ENCODE data around the gene B3GNT3.

The B3GNT3 gene

DNA sequence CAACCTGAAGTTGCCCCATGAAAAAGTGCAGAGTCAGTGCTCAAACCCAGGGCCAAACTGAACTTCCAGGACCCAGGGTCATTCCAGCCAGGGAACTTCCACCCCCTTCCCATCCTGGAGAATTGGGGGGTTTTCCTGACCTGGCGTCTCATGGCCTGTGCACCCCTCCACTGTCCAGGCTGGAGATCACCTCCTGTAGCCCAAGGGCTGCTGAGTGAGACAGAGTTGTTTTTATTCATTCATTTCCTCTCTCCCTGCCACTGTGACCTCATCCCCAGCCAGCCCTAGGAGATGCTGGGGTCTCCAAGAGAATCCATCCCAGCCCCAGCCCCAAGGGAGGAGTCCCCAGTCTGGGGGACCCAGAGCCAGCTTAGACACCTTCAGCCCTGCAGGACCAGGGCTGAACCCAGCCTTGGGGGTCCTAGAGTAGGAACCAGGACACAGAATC, 39.5 kb upstream of the B3GNT3 start:
- no peak for TF ChIP-seq TAF1 (IDR thresholded peaks at IDR 0.05; ENCODE audit: borderline replicate concordance, low read depth, low read length)
- TF ChIP-seq POLR2A (IDR thresholded peaks at IDR 0.05; ENCODE audit: low read depth, low read length): no peak
- no peak for TF ChIP-seq POLR2AphosphoS5 (IDR thresholded peaks at IDR 0.05; ENCODE audit: low read depth, low read length)
- FAIRE-seq (no peak), DNase-seq (ENCODE audit: insufficient read length) (no peak)

DNA sequence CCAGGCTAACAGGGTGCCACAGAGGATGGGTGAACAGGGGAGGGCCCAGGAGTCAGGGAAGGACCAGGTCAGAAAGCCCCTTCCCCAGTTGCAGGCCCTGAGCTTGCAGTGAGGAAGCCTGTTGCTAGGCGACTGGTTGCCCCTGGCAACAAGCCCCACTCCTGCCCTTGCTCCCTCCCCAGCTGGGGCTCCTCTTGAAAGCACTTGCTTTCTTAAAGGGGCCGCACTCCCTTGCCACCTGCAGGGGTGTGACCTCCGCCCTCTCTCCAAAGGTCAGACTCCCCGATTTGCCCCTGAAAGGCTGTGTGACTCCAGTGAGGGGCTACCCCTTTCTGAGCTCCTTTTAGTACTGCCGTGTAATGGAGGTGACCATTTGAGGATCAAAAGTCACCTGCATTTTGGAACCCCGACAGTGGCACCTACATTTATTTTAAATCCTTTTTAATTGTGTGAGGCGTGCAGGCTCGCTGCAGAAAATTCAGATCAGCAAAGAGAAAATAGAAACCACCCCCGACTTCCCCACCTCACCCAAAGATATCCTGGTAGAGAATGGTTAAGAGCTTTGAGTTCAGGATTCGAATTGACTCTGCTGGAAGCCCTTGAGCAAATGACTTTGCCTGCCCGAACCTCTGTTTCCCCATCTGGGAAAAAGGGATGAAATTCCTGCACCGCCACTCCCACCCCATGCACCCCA, 38.8 kb upstream of the B3GNT3 start:
- TF ChIP-seq POLR2A (IDR thresholded peaks at IDR 0.05; ENCODE audit: low read depth, low read length): no peak
- no peak for TF ChIP-seq POLR2AphosphoS5 (IDR thresholded peaks at IDR 0.05; ENCODE audit: low read depth, low read length)
- TF ChIP-seq TAF1 (IDR thresholded peaks at IDR 0.05; ENCODE audit: borderline replicate concordance, low read depth, low read length): no peak
- DNase-seq (ENCODE audit: insufficient read length) (peak; percentile 74), FAIRE-seq (peak; percentile 94)

DNA sequence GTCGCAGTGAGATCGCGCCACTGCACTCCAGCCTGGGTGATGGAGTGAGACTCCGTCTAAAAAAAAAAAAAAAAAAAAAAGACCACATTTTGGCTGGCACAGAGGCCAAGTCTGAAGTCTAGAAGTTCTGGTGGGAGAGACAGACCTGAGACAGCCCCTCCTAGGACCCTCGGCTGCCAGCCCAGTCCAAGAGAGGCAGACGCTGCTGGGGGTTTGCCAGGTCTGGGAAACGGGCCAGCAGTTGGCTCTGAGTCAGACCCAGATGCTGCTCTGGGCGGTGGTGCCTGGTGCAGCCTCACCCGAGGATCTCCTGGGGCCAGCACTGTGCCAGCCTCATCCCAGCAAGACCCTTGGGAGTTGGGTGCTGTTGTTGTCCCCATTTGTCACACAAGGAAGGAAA, 37.8 kb upstream of the B3GNT3 start:
- DNase-seq (ENCODE audit: insufficient read length) (no peak), FAIRE-seq (no peak)
- TF ChIP-seq POLR2AphosphoS5 (IDR thresholded peaks at IDR 0.05; ENCODE audit: low read depth, low read length): no peak
- TF ChIP-seq TAF1 (IDR thresholded peaks at IDR 0.05; ENCODE audit: borderline replicate concordance, low read depth, low read length): no peak
- TF ChIP-seq POLR2A (IDR thresholded peaks at IDR 0.05; ENCODE audit: low read depth, low read length): no peak

DNA sequence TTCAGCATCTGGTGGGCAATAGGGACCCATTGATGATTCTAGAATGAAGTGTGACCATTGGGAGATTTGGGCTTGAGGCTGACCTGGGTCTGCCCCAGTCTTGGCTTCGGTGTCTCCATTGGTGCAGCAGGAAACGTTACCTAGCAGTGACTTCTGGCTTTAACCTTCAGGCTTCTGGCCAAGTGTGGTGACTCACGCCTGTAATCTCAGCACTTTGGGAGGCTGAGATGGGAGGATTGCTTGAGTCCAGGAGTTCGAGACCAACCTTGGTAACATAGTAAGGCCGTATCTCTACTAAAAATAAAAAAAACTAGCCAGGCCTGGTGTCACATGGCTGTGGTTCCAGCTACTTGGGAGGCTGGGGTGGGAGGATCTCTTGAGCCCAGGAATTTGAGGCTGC, 36.4 kb upstream of the B3GNT3 start:
- DNase-seq (ENCODE audit: insufficient read length) (no peak), FAIRE-seq (no peak)
- no peak for TF ChIP-seq TAF1 (IDR thresholded peaks at IDR 0.05; ENCODE audit: borderline replicate concordance, low read depth, low read length)
- no peak for TF ChIP-seq POLR2AphosphoS5 (IDR thresholded peaks at IDR 0.05; ENCODE audit: low read depth, low read length)

DNA sequence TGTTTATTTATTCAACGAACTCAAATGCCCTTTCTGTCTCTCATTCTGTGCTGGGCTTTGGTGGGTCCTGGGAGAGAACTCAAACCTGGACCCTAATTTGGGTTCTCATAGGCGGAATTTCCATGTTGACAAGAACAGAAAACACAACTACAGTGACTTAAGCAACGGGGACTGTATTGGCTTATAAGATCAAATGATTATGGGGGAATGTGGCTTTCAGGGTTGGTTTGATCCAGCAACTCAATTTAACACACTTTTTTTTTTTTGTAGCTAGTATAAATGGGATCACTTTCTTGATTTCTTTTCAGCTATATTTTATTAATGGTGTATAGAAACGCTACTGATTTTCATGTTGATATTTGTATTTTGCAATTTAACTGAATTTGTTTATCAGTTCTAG, 33.8 kb upstream of the B3GNT3 start:
- FAIRE-seq (peak; percentile 9), DNase-seq (ENCODE audit: insufficient read length) (no peak)
- TF ChIP-seq POLR2A (IDR thresholded peaks at IDR 0.05; ENCODE audit: low read depth, low read length): no peak
- TF ChIP-seq POLR2AphosphoS5 (IDR thresholded peaks at IDR 0.05; ENCODE audit: low read depth, low read length): no peak
- no peak for TF ChIP-seq TAF1 (IDR thresholded peaks at IDR 0.05; ENCODE audit: borderline replicate concordance, low read depth, low read length)

DNA sequence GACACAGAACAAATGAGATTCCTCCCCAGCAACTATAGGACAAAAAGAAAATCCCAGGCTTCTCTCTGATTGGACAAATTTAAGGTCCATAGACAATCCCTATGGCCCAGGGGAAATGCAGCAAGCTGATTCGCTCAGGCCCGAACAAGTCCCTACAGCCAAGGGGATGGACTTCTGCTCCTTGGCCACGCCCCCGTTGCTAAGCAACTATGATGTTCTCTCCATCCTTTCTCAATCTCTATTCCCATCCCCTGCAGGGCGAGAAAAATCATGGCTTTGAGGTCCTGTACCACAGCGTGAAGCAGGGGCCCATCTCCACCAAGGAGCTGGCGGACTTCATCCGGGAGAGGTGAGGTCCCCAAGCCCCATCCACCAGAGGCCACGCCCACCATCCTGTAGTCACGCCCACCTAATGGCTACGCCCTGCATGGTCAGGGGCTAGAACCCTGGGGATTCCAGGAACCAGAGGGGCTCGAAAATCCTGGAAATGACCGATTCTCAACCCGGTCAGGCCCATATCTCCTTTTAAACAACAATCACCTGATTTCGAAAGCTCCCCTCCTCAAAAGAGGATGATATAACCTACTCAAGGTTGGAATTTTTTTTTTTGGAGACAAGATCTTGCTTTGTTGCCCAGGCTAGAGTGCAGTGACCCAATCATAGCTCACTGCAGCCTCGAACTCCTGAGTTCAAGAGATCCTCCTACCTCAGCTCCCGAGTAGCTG, 32.3 kb upstream of the B3GNT3 start:
- FAIRE-seq (no peak), DNase-seq (ENCODE audit: insufficient read length) (no peak)
- TF ChIP-seq POLR2A (IDR thresholded peaks at IDR 0.05; ENCODE audit: low read depth, low read length) (no peak), POLR2AphosphoS5 (IDR thresholded peaks at IDR 0.05; ENCODE audit: low read depth, low read length) (no peak), TAF1 (IDR thresholded peaks at IDR 0.05; ENCODE audit: borderline replicate concordance, low read depth, low read length) (no peak)

DNA sequence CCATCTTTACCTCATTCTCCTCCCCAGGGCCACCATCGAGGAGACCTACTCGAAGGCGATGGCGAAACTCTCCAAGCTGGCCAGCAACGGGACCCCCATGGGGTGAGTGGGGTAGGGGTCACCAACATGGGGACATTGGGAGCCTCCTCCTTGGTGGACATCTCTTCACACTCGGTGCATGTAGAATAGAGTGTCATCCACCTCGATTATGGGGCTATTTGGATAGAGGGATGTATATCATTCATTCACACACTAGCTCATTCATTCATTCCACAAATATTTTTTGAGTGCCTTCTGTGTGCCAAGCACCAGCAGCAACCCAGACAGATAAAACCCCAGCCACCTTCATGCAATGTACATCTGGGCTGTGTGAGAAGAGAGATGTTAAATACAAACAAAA, 30.6 kb upstream of the B3GNT3 start:
- no peak for FAIRE-seq
- DNase-seq (ENCODE audit: insufficient read length): no peak
- no peak for TF ChIP-seq POLR2A (IDR thresholded peaks at IDR 0.05; ENCODE audit: low read depth, low read length)
- no peak for TF ChIP-seq TAF1 (IDR thresholded peaks at IDR 0.05; ENCODE audit: borderline replicate concordance, low read depth, low read length)
- no peak for TF ChIP-seq POLR2AphosphoS5 (IDR thresholded peaks at IDR 0.05; ENCODE audit: low read depth, low read length)

DNA sequence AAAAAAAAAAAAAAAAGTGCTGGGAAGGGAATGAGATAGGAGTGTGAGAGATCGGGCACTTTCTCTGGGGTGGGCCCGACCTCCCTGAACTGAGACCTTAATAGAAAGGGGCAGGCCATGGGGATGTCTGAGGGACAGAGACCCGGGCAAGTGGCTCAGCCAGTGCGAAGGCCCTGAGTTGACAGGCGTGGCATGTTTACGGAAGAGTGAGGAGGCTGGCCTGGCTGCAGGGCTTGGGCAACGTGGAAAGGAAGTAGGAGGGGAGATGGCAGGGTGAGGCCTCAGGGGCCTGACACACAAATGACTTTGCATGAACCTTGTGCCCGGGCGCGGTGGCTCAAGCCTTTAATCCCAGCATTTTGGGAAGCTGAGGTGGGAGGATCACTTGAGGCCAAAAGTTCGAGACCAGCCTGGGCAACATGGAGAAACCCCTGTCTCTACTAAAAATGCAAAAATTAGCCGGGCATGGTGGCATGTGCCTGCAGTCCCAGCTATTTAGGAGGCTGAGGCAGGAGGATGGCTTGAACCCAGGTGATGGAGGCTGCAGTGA, 29.8 kb upstream of the B3GNT3 start:
- DNase-seq (ENCODE audit: insufficient read length): no peak
- no peak for FAIRE-seq
- no peak for TF ChIP-seq POLR2AphosphoS5 (IDR thresholded peaks at IDR 0.05; ENCODE audit: low read depth, low read length)
- TF ChIP-seq TAF1 (IDR thresholded peaks at IDR 0.05; ENCODE audit: borderline replicate concordance, low read depth, low read length): no peak
- TF ChIP-seq POLR2A (IDR thresholded peaks at IDR 0.05; ENCODE audit: low read depth, low read length): no peak

DNA sequence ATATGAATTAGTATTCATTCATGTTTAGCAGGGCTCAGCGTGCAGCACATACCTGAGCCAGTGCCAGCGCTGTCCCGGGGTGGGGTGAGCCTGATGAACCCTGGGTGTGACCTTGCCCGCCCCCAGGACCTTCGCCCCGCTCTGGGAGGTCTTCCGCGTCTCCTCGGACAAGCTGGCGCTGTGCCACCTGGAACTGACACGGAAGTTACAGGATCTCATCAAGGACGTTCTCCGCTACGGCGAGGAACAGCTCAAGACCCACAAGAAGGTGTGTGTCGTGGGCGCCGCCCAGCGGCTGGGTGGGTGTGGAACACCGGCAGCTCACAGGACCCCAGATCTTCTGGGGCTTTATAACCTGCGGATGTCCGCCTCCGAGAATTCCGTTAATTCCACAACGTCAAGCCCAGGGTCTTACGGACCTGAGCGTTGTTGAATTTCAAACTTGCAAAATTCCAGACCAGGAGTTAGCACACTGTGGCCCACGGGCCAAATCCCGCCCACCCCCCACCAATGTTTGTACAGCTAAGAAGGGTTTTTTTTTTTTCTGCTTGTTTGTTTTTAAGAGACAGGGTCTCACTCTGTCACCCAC, 28.3 kb upstream of the B3GNT3 start:
- DNase-seq (ENCODE audit: insufficient read length) (no peak), FAIRE-seq (peak; percentile 74)

DNA sequence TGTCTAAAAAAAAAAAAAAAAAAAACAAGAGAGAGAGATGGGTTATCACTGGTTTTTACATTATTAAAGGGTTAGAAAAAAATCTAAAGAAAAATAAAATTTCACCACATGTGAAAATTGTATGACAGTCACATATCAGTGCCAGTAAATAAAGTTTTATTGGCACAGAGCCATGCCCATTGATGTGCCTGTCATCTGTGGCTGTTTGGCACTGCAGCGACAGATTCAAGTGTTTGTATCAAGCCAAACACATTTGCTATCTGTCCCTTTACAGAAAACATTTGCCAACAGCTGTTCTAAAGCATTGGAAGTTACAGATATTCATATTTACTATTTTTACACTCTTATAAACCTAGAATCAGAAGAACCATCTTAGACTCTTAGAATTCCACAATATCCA, 27.4 kb upstream of the B3GNT3 start:
- TF ChIP-seq TAF1 (IDR thresholded peaks at IDR 0.05; ENCODE audit: borderline replicate concordance, low read depth, low read length): no peak
- no peak for TF ChIP-seq POLR2A (IDR thresholded peaks at IDR 0.05; ENCODE audit: low read depth, low read length)
- no peak for TF ChIP-seq POLR2AphosphoS5 (IDR thresholded peaks at IDR 0.05; ENCODE audit: low read depth, low read length)

More for the DNA sequence above, 28.3 kb upstream of the B3GNT3 start:
- no peak for TF ChIP-seq TAF1 (IDR thresholded peaks at IDR 0.05; ENCODE audit: borderline replicate concordance, low read depth, low read length)
- no peak for TF ChIP-seq POLR2AphosphoS5 (IDR thresholded peaks at IDR 0.05; ENCODE audit: low read depth, low read length)
- no peak for TF ChIP-seq POLR2A (IDR thresholded peaks at IDR 0.05; ENCODE audit: low read depth, low read length)

DNA sequence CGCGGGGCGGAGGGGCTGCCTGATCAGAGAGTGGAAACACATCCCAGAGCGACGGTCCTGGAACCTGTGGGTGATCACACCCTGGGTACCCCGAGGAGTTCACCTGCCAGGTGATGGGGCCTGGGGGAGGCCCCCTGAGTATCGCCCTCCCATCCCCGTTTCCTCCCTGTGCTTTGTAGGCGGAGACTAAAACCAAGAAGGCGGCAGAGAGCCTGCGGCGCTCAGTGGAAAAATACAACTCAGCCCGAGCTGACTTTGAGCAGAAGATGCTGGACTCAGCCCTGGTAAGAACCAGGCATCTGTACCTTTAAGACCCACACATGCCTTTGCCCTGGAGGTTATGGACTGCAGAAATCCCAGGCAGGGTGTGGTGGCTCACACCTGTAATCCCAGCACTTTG, 24.3 kb upstream of the B3GNT3 start:
- no peak for DNase-seq (ENCODE audit: insufficient read length)
- no peak for TF ChIP-seq POLR2A (IDR thresholded peaks at IDR 0.05; ENCODE audit: low read depth, low read length)
- no peak for TF ChIP-seq POLR2AphosphoS5 (IDR thresholded peaks at IDR 0.05; ENCODE audit: low read depth, low read length)
- no peak for TF ChIP-seq TAF1 (IDR thresholded peaks at IDR 0.05; ENCODE audit: borderline replicate concordance, low read depth, low read length)
- no peak for FAIRE-seq

More for the DNA sequence above, 27.4 kb upstream of the B3GNT3 start:
- DNase-seq (ENCODE audit: insufficient read length) (no peak), FAIRE-seq (no peak)
